ENCODE data around the gene STX1B.

The STX1B gene

DNA sequence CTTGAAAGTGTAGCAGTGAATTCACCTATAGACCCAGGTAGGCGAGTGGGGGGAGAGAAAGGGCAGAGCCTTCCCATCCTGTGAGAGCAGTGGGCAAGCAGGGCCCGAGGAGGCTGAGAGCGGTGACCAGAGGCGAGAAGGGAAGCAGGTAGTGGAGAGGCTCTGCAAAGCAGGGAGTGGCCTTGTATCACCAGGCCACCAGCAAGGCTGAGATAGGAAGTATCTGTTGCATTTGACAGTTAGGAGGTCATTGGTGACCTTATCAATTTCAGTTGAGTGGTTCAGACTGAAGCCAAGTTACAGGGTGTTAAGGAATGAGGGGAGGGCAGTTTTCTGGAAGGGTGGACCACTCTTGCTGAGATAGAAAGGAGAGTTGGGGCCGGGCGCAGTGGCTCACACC, 36.1 kb downstream of the STX1B start:
- no peak for DNase-seq

DNA sequence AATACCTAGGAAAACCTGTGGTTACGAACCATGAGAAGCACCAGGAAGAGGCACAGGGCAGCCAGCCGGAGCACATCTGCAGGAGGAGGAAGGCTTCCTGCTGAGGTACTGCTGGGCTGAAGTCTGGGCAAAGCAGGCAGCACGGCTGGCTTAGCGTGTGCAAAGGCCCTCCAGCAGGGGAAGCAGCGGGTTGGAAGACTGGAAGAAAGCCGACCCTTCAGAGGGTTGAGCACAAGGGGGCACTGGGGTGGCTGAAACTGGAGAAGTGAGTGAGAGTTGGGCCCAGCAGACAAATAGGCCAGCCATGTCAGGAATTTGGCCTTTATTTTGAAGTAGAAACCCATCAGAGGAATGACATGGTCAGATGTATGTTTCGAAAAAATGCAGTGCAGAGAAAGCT, 37.6 kb downstream of the STX1B start:
- no peak for DNase-seq

DNA sequence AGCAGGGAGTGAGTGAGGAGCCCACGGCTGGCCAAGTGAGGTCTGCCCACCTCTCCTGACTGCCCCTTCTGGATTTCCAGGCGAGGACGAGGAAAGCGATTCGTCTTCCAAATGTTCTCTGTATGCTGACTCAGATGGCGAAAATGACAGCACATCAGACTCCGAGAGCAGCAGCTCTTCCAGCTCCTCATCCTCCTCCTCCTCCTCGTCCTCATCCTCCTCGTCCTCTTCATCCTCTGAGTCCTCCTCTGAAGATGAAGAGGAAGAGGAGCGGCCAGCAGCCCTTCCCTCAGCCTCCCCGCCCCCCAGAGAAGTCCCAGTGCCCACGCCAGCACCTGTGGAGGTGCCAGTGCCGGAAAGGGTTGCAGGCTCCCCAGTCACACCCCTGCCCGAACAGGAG, 39.1 kb downstream of the STX1B start:
- no peak for DNase-seq

DNA sequence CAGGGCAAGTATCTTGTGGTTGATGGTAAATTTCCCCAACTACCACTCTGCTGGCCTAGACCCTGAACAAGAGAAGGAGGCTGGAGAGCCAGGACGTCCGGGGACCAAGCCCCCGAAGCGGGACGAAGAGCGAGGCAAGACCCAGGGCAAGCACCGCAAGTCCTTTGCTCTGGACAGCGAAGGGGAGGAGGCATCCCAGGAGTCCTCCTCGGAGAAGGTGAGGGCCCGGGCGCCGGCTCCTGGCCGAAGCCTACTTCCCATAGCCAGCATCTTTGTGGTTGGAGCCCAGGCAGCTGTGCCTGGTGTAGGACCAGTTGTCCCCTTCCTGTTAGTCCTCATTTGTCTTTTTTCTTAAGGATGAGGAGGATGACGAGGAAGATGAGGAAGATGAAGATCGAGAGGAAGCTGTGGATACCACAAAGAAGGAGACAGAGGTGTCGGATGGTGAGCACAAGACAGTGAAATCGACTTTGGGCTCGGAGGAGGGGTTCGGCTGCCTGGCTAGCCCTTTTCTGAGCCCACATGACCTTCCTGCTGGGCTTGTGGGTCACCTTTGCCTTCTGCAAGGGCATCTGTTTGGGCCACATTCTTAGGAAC, 41.1 kb downstream of the STX1B start:
- no peak for DNase-seq

DNA sequence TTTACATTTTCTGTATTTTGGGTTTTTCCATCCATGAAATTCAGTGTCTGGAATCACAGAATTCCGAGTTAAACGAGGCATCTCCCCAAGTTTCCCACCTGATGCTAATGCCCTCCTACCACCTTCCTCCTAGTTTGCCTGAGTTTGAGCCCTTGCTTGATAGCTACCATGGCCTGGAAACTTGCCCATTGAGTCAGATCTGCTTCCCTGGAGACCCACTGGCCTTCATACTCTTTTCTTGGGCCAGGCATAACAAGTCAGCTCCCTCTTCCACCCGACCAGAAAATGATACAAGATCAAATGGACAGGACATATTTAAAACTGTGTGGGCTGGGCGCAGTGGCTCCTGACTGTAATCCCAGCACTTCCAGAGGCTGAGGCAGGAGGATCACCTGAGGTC, 42.6 kb downstream of the STX1B start:
- DNase-seq: no peak

DNA sequence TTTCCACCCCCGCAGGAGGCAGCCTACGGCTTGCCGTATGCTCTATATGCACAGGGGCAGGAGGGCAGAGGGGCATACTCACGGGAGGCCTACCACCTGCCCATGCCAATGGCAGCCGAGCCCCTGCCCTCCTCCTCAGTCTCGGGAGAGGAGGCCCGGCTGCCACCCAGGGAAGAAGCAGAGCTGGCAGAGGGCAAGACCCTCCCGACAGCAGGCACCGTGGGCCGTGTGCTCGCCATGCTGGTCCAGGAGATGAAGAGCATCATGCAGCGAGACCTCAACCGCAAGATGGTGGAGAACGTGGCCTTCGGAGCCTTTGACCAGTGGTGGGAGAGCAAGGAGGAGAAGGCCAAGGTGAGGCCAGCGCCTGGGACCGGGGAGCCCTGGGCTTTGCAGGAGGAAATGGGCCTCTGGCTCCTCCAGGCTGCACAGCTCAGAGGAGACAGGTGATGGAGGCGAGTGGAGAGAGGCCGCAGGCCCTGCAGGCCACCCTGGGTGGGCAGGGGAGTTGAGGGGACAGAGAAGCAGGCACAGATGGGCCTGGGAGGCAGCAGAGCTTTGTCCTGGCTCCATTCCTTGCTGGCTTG, 44.3 kb downstream of the STX1B start:
- DNase-seq: no peak

DNA sequence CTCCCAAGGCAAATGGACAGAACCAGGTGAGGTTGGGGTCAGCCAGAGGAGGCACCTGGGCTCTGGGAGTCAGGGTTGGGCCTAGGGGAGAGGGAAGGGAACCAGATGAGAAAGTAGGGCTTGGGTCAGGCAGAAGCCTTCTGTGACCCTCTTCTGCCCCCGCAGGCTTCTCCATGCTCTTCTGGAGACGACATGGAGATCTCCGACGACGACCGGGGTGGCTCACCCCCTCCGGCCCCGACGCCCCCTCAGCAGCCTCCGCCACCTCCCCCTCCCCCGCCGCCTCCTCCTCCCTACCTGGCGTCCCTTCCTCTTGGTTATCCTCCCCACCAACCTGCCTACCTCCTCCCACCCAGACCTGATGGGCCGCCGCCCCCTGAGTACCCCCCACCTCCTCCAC, 45.0 kb downstream of the STX1B start:
- no peak for DNase-seq

DNA sequence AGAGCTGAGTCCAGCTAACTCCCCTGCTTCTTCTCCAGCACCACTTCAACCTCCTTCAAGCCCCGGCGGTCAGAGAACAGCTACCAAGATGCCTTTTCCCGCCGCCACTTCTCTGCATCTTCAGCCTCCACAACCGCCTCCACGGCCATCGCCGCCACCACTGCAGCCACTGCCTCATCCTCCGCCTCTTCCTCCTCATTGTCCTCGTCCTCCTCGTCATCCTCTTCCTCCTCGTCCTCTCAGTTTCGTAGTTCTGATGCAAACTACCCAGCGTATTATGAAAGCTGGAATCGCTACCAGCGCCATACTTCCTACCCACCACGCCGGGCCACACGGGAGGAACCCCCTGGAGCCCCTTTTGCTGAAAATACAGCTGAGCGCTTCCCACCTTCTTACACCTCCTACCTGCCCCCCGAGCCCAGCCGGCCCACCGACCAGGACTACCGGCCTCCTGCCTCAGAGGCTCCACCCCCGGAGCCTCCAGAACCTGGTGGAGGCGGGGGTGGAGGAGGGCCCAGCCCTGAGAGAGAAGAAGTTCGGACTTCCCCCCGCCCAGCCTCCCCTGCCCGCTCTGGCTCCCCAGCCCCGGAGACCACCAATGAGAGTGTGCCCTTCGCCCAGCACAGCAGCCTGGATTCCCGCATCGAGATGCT, 45.7 kb downstream of the STX1B start:
- DNase-seq: no peak

DNA sequence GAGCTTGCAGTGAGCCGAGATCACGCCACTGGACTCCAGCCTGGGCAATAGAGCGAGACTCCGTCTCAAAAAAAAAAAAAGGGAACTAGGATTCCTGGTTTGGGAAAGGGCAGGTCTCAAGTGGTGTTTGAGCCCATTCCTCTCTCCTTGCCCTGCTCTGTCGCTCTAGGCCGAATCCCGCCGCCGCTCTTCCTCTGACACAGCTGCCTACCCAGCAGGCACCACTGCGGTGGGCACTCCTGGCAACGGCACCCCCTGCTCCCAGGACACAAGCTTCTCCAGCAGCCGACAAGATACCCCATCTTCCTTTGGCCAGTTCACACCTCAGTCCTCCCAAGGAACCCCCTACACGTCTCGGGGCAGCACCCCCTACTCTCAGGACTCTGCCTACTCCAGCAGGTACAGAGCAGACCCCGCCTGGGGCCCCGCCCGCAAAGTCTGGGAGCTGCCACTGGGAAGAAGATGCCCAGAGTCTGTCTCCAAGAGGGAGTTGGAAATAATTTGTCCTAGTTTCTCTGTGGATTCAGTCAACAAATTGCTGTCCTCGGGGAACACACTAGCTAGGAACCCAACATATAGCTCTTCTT, 46.4 kb downstream of the STX1B start:
- no peak for DNase-seq

DNA sequence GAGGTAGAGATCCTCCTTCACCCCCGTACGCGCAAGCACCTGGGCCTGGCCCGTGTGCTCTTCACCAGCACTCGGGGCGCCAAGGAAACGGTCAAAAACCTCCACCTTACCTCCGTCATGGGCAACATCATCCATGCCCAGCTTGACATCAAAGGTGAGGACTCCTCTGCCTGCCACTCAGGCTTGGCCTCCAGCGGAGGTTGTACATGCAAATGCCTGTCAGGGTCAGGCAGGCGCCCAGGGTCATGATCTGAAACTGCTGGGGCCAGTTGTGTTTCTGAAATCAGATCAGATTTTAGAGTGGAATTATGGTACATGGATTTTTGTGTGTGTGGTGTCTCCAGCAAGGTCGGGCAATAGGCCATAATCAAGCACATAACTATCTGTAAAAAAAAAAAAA, 49.1 kb downstream of the STX1B start:
- DNase-seq: no peak

DNA sequence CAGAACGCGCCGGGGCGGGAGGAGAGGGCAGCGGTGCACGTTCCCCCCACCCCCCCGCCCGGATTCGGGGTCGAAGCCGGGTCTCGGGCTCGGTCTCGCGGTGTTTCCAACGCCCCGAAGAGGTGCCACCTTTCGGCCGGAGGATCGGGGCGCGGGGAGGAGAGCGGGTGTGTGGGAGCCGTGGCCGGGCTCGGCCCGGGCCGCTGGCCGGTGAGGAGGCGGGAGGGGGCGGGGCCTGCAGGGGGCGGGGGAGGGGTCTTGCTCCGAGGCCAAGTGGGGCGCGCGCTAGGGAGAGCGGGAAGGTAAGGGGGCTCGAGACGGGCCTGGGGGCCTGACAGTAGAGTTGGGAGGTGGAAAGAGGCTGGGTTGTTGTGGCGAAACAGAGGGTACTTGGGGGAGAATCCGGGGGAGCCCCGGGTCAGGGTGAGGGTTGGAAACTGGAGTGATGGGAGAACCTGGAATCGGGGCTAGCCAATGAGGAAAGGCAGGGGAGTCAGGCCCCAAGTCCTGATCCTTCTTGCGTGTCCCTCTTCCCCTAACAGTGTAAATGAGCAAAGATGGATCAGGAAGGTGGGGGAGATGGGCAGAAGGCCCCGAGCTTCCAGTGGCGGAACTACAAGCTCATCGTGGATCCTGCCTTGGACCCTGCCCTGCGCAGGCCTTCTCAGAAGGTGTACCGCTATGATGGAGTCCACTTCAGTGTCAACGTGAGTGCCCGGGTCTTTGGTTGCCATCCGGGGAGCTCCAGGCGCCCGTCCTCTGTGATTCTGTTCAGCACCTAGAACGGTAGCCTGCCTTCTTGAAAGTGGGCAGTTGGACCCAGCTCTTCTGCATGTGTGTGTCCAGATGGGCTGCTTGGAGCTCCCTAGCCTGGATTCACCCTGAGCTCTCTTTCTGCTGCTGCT, 52.0 kb downstream of the STX1B start:
- peak; percentile 50 for DNase-seq

DNA sequence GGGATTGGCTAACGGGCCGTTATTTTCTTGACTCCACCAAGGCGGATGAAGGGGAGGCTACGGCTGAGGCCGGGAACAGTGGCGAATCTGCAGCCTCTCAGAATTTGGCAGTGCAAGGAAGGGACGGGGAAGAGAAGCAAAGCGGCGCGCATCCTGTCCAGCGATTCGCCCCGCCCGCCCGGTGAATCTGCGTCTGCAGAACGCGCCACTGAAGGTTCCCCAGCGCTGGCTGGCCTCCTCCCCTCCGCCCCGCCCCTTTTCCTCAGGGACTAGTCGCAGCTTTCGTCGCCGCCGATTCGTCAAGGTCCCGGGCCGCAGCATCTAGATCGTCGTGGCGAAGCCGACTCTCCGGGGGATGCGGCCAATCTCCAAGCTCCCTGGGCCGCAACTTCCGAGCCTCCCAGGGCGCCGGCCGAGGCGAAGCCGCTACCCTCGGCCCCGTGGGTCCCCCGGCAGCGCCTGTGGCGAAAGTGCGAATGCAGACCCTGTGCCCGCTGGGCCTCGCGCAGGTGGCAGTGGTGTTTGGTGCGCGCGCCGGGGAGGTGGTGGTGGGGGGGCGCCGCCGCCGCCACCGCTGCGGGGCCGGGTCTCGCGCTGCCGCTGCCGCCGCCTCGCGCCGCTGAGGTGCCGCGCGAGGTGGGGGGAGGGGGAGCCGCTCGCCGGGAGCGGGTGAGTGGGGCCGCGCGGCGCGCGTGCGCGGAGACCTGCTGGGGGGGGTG, 52.8 kb downstream of the STX1B start, which contains the start of gene SETD1A:
TSS of gene SETD1A (plus strand) at position 299 of the 719 bp plus-strand sequence. CDS start 978 bp downstream, outside the sequence.
- DNase-seq: peak; percentile 97

DNA sequence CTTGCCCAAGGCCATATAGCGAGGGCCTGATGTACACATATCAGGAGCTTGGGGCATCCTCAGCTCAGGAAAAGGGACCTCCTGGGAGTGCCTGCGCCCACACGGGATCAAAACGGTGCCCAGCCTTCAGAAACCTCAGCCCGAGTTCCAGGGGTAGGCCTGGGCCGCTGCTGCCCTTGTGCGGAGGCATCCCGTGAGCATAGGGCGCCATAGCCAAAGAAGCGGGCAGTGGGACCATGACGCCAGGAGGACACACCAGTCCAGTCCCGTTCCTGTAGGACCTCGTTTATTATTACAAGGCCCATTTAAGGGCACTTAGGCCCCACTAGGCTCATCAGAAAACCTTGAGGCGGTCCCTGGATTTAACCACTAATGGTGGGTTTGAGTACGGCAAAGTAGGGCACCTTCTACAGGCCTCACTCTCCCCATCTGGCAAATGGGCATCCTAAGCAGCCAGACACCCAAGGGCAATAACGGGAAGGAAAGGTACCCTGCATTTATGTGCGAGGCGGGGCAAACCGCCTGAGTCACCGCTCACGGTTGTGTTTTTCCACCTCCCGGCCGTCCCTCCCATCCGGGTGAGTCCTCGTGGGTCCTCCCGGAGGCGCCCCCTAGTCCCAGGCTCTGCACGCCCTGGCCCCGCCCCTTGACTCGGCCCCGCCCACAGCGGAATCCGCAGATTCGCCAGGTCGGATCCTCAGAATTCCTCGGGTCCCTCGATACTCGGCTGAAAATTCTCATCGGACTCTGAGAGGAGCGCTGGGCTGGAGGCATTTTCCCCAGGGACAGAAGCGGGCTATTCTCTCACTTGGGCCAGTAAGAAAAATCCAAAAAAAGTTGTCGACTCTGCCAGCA, 53.6 kb downstream of the STX1B start:
- peak; percentile 89 for DNase-seq

DNA sequence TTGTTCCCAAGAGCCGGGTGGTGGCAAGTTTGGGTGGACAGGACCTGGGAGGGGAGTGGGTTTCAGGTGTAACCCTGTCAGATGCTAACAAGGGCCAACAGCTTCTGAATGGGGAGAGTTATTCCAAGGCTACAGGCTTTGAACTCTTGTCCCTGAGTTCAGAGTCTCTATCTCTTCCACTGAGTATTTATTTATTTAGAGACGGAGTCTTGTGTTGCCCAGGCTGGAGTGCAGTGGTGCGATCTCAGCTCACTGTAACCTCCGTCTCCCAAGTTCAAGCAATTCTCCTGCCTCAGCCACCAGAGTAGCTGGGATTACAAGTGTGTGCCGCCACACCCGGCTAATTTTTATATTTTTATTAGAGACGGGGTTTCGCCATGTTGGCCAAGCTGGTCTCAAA, 55.4 kb downstream of the STX1B start:
- no peak for DNase-seq

DNA sequence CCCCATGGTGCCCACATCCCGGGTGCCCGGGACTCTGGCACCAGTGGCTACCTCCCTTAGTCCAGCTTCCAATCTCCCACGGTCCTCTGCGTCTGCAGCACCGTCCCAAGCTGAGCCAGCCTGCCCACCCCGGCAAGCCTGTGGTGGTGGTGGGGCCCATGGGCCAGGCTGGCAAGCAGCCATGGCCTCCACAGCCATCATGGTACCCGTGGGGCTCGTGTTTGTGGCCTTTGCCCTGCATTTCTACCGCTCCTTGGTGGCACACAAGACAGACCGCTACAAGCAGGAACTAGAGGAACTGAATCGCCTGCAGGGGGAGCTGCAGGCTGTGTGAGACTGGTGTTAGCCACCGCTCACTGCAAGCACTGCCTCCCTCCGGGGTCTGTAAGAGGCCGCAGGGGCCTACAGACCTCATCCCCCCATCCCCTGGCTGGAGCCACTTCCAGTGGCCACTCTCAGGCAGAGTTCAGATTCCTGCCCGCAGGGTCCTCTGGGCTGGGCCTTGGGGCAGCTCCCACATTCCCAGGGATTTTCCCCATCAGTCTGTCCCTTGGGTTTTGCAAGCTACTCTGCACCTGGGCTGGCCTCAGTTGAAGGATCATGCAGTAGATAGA, 56.8 kb downstream of the STX1B start:
- peak; percentile 71 for DNase-seq

DNA sequence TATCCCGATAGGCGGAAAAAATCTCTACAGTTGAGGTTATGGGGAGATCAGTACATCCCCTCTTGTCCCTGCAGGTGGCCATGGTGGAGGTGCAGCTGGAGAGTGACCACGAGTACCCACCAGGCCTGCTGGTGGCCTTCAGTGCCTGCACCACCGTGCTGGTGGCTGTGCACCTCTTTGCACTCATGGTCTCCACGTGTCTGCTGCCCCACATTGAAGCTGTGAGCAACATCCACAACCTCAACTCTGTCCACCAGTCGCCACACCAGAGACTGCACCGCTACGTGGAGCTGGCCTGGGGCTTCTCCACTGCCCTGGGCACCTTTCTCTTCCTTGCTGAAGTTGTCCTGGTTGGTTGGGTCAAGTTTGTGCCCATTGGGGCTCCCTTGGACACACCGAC, 57.3 kb downstream of the STX1B start:
- DNase-seq: no peak

DNA sequence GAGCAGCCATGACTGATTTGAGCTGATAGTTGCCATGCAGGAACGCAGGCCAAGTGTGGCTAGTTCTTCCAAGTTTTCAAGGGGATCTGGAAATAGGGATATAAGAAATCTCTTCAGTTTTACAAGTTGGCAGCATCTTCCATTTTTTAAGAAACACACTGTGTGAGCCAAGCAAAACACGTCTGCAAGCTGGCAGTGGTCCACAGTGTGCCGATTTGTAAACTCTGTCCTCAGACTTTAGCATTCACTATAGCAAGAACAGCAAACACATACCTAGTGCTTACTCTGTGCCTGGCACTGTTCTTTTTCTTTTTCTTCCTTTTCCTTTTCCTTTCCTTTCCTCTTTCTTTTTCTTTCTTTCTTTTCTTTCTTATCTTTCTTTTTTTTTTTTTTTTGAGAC, 58.7 kb downstream of the STX1B start:
- DNase-seq: no peak

DNA sequence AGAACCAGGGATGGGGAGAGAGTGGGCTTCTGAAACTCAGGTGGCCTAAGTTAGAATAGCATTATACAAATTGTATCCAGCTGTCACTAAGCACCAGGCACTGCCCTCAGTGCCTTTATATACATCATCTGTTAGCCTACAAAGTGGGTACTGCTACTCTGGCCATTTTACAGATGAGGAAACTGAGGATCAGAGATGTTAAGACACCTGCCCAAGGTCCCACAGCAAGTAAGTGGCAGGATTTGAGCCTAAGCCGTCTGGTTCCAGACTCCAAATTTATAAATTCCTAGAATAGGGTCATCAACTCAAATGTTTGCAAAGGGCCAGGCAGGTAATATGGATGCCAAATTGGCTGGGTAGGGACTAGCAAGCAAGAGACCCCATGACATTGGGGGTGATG, 59.2 kb downstream of the STX1B start:
- no peak for DNase-seq

DNA sequence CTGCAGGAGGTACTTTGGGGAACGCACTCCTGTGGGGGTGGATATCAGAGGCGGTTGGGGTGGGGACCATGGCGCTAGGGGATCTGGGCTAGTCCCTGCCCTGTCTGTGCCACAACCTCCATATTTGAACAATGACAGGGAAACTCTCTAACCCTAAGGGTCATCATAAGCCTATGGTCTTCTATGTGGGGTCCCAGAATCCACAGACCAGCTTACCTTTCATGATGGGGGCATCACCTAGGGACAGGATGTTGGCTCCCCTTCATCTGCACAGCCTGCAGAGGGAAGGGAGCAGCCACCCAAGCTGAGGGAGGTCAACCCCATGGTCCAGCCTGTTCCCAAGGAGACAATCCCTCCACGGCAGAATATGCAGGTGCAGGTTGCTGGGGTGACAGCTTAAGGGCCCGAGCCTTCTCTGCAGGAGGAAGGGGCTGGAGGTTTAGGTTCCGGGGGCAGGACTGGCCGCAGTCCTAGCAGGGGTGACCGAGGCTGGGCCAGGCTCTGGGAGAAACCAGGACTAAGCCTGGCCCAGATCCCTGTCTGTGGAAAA, 59.8 kb downstream of the STX1B start:
- no peak for DNase-seq

DNA sequence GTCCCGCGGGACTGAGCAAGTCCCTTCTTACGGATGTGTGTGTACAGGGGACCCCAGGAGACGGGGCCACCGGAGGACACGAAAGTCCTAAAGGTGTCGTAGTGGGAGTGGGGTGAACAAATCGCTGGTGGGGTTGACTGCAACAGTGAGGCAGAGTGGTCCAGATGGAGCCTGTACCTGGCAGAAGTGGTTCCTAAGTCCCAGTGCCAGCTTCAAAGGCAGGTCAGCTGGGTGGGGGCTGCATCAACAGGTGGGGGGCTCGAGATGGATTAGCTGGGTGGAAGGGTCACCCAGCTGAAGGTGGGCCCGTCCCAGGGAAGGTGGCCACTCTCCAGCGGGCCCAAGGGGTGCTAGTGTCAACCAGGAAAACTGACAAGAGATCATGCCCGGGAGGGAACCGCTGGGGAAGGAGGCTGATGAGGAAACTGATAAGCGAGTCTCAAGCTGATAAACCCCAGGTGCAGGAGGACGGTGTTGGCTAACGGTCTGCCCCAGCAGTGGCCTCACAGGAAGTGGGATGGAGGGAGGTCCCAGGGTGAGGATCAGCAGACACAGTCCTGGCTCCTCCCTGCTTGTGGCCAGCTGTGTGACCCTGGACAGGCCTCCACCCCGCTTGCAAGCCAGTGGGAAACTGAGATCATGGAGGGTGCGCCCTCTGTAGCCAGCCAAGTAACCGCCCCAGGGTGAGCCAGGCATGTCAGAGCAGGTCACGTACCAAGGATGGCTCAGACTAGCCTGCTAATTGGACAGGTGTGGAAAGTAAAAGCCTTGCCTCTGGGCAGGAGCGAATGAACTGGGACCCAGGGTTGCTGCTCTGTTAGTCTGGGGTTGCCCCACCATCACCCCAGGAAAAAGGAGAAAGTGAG, 60.6 kb downstream of the STX1B start:
- DNase-seq: peak; percentile 21
